IMR-90 (cell line): ENCODE results near the gene RAP1GAP. TPM values are rescaled to one million over a fixed set of nuclear protein-coding genes. Genes with fewer than 3 reads are reported as not detected.

Source experiments
- ATAC-seq: fragments of 200-7000 bp; cut with Tn5 transposase; 2 replicates; pipeline ENCODE4 v1.9.1; 2020; ENCODE audit warnings: low read depth, mild to moderate bottlenecking, moderate library complexity
- BruUV-seq: library from RNA; stranded (reverse); fragments of 400-500 nt; replicated peaks from 2 replicates; lab custom pipeline; 2021; lab: Mats Ljungman, UMichigan
- CTCF ChIA-PET: fragments of 300-600 bp; formaldehyde crosslinking; extraction: SDS; loops from one replicate; lab custom pipeline; 2021; ENCODE audit warnings: antibody characterized with exemption; lab: Yijun Ruan, JAX
- POLR2A ChIA-PET: fragments of 300-600 bp; sonication (Branson Sonifier 250); formaldehyde crosslinking; loops from one replicate; lab custom pipeline; 2022; ENCODE audit warnings: antibody characterized with exemption; ENCODE audit not compliant: unreplicated experiment; lab: Charles Lee
- DNase-seq: peaks from one replicate; pipeline ENCODE4 v3.0.0; 2013
- H2AFZ ChIP-seq: replicated peaks from 2 replicates; pipeline ENCODE3; 2013; ENCODE audit warnings: low read length, mild to moderate bottlenecking; ENCODE audit not compliant: poor library complexity
- H2AK5ac ChIP-seq: 2 replicates; pipeline ENCODE4 v1.6.1; 2013; ENCODE audit warnings: low read depth, low read length, inconsistent platforms
- H2AK9ac ChIP-seq: replicated peaks from 2 replicates; pipeline ENCODE3; 2013; ENCODE audit warnings: mild to moderate bottlenecking, low read depth, low read length, moderate library complexity; ENCODE audit not compliant: poor library complexity
- H2BK120ac ChIP-seq: 2 replicates; pipeline ENCODE4 v1.6.1; 2013; ENCODE audit warnings: low read depth, low read length, inconsistent platforms
- H2BK15ac ChIP-seq: 3 replicates; pipeline ENCODE4 v1.6.1; 2013; ENCODE audit warnings: low read depth, low read length, inconsistent platforms
- H2BK20ac ChIP-seq: 2 replicates; pipeline ENCODE4 v1.6.1; 2013; ENCODE audit warnings: low read depth, mild to moderate bottlenecking, inconsistent platforms, low read length, moderate library complexity
- H2BK5ac ChIP-seq: 2 replicates; pipeline ENCODE4 v1.6.1; 2013; ENCODE audit warnings: mild to moderate bottlenecking, low read depth, low read length, inconsistent platforms; ENCODE audit not compliant: poor library complexity, severe bottlenecking
- H3K14ac ChIP-seq: replicated peaks from 2 replicates; pipeline ENCODE4 v1.6.1; 2013; ENCODE audit warnings: low read depth, low read length, inconsistent platforms
- H3K18ac ChIP-seq: 2 replicates; pipeline ENCODE4 v1.6.1; 2013; ENCODE audit warnings: low read depth, low read length, control low read depth
- H3K23ac ChIP-seq: 2 replicates; pipeline ENCODE4 v1.6.1; 2013; ENCODE audit warnings: low read depth, low read length, inconsistent platforms
- H3K27ac ChIP-seq: 2 replicates; pipeline ENCODE4 v1.5.1; 2013; ENCODE audit warnings: mild to moderate bottlenecking, control low read depth, low read length; ENCODE audit not compliant: insufficient read depth
- H3K27me3 ChIP-seq: 2 replicates; pipeline ENCODE4 v1.6.1; 2013; ENCODE audit warnings: low read length; ENCODE audit not compliant: control insufficient read depth, insufficient read depth
- H3K36me3 ChIP-seq: 2 replicates; pipeline ENCODE4 v1.6.1; 2013; ENCODE audit warnings: low read length, mixed read lengths; ENCODE audit not compliant: control insufficient read depth, insufficient read depth
- H3K4ac ChIP-seq: 2 replicates; pipeline ENCODE4 v1.6.1; 2013; ENCODE audit warnings: low read depth, low read length, inconsistent platforms
- H3K4me1 ChIP-seq: 2 replicates; pipeline ENCODE4 v1.6.1; 2013; ENCODE audit warnings: low read length, mixed read lengths; ENCODE audit not compliant: control insufficient read depth, insufficient read depth
- H3K4me2 ChIP-seq: 2 replicates; pipeline ENCODE4 v1.6.1; 2013; ENCODE audit warnings: low read depth, mild to moderate bottlenecking, control low read depth, low read length, moderate library complexity
- H3K4me3 ChIP-seq: 2 replicates; pipeline ENCODE4 v1.5.1; 2013; ENCODE audit warnings: low read depth, mild to moderate bottlenecking, control low read depth, low read length, moderate library complexity; ENCODE audit not compliant: insufficient read depth
- H3K56ac ChIP-seq: 2 replicates; pipeline ENCODE4 v1.6.1; 2013; ENCODE audit warnings: low read length, inconsistent platforms; ENCODE audit not compliant: insufficient read depth; ENCODE audit errors: extremely low read depth
- H3K79me1 ChIP-seq, 2 experiments: 2 replicates each; pipeline ENCODE4 v1.6.1; 2013; ENCODE audit warnings: low read length in 2 of 2, inconsistent platforms in 1 of 2, low read depth in 1 of 2
- H3K9ac ChIP-seq: 2 replicates; pipeline ENCODE4 v1.6.1; 2013; ENCODE audit warnings: low read depth, low read length, control low read depth
- H3K9me1 ChIP-seq: 2 replicates; pipeline ENCODE4 v1.6.1; 2013; ENCODE audit warnings: low read length, inconsistent platforms; ENCODE audit not compliant: insufficient read depth
- H3K9me3 ChIP-seq: 2 replicates; pipeline ENCODE4 v1.6.1; 2013; ENCODE audit warnings: low read length; ENCODE audit not compliant: control insufficient read depth, insufficient read depth
- H4K20me1 ChIP-seq: 2 replicates; pipeline ENCODE4 v1.6.1; 2013; ENCODE audit warnings: low read length, inconsistent platforms; ENCODE audit not compliant: insufficient read depth
- H4K5ac ChIP-seq: 2 replicates; pipeline ENCODE4 v1.6.1; 2013; ENCODE audit warnings: mild to moderate bottlenecking, low read depth, low read length, control low read depth
- H4K8ac ChIP-seq, 2 experiments: 2 replicates each; pipeline ENCODE4 v1.6.1; 2013; ENCODE audit warnings: low read depth in 2 of 2, low read length in 2 of 2, control low read depth in 1 of 2, inconsistent platforms in 1 of 2
- H4K91ac ChIP-seq: 2 replicates; pipeline ENCODE4 v1.6.1; 2013; ENCODE audit warnings: low read depth, low read length, inconsistent platforms; ENCODE audit not compliant: insufficient read depth
- BHLHE40 ChIP-seq: fragments of 150-350 bp; IDR thresholded peaks from 2 replicates; pipeline ENCODE4 v1.6.1; 2016; ENCODE audit warnings: mild to moderate bottlenecking, low read depth, low read length
- CEBPB ChIP-seq: IDR thresholded peaks from 2 replicates; pipeline ENCODE4 v1.6.1; 2012; ENCODE audit warnings: low read depth, low read length, improper control_type of control experiment
- CHD1 ChIP-seq: IDR thresholded peaks from 2 replicates; pipeline ENCODE4 v1.6.1; 2012; ENCODE audit warnings: low read depth, low read length, improper control_type of control experiment
- FOS ChIP-seq: fragments of 150-350 bp; IDR thresholded peaks from 2 replicates; pipeline ENCODE4 v1.6.1; 2016; ENCODE audit warnings: low read depth, low read length
- MAFK ChIP-seq: IDR thresholded peaks from 2 replicates; pipeline ENCODE4 v1.6.1; 2012; ENCODE audit warnings: low read depth, low read length, improper control_type of control experiment
- NFE2L2 ChIP-seq: fragments of 150-350 bp; IDR thresholded peaks from 2 replicates; pipeline ENCODE4 v1.6.1; 2016; ENCODE audit warnings: low read depth, mild to moderate bottlenecking, low read length
- RAD21 ChIP-seq: IDR thresholded peaks from 2 replicates; pipeline ENCODE4 v1.6.1; 2012; ENCODE audit warnings: low read length, improper control_type of control experiment
- RFX5 ChIP-seq: IDR thresholded peaks from 2 replicates; pipeline ENCODE4 v1.8.0; 2012; ENCODE audit warnings: low read depth, mild to moderate bottlenecking, low read length, moderate library complexity
- SMC3 ChIP-seq: fragments of 150-350 bp; IDR thresholded peaks from 2 replicates; pipeline ENCODE4 v1.6.1; 2016; ENCODE audit warnings: low read depth, mild to moderate bottlenecking, antibody characterized with exemption, low read length, moderate library complexity
- WGBS, 2 experiments: methylation state at CpG; one replicate each; pipeline versions ENCODE4 v1.1.5 to v1.1.7; 2013; ENCODE audit warnings: missing lambda C conversion rate in 2 of 2; ENCODE audit not compliant: insufficient read length in 1 of 2; ENCODE audit errors: extremely low coverage in 2 of 2; 5-methylcytosine and 5-hydroxymethylcytosine counted together
- dilution Hi-C: fragments of 300-500 bp; cut with HindIII; formaldehyde crosslinking; loops from one replicate; pipeline ENCODE4 v1.14.3; 2018; ENCODE audit warnings: low sequenced_read_pairs; ENCODE audit not compliant: unreplicated experiment
- in situ Hi-C: fragments of 300-500 bp; cut with MboI; formaldehyde crosslinking; loops from 3 replicates; pipeline ENCODE4 v1.14.3; 2019; ENCODE audit warnings: low sequenced_read_pairs, inconsistent platforms, mixed read lengths
- intact Hi-C: fragments of 100-400 bp; cut with micrococcal nuclease; formaldehyde crosslinking; loops from 2 replicates; pipeline ENCODE4 v1.10.0; 2022
- polyA plus RNA-seq, 3 experiments: library from polyadenylated mRNA; depleted of rRNA; stranded (reverse); fragments of >200 nt; gene quantifications; 2 replicates each; pipeline ENCODE4 v1.2.3, GENCODE V29; 2012; ENCODE audit warnings: low replicate concordance in 1 of 3
- total RNA-seq: library from RNA; depleted of rRNA; stranded (reverse); fragments of >200 nt; gene quantifications from 2 replicates; pipeline ENCODE4 v1.2.3, GENCODE V29; 2012

The RAP1GAP gene
- total and polyA plus RNA-seq, 2 of the 4 experiments (the other 2 are of a cell fraction) = under 0.01 to 0.10 TPM

GRCh38 chr1:21592086-21592865 lies 76.9 kb downstream of the RAP1GAP start:
- no peak overlapping the region for H2BK15ac ChIP-seq
- no peak overlapping the region for H4K91ac ChIP-seq
- no peak overlapping the region for H4K8ac ChIP-seq
- H2AK9ac ChIP-seq = no peak overlapping the region
- peaks cover 17% of the 10 kb centered on the region; the same call in 1 of the 2 replicates for H3K27me3 ChIP-seq
- POLR2A ChIA-PET = no interaction called here
- H3K27ac ChIP-seq = no peak overlapping the region
- dilution Hi-C loops (no loop called here), in situ Hi-C loops (loop anchor here (5.0 kb wide), 1 partner anchor 80 kb away; no protein-coding TSS in a partner anchor), intact Hi-C loops (no loop called here)
- no peak overlapping the region for H2AK5ac ChIP-seq
- H3K56ac ChIP-seq = no peak overlapping the region
- no peak overlapping the region for H3K4me3 ChIP-seq
- H3K9ac ChIP-seq = no peak overlapping the region
- H3K23ac ChIP-seq = no peak overlapping the region
- H3K36me3 ChIP-seq = no peaks in the 10 kb centered on the region
- no peaks in the 10 kb centered on the region for H3K4me1 ChIP-seq
- H3K14ac ChIP-seq = no peak overlapping the region
- TF ChIP-seq CHD1 = no peak
- no peak for TF ChIP-seq FOS
- no peak for TF ChIP-seq NFE2L2
- no peak for TF ChIP-seq RFX5
- no peak for TF ChIP-seq CEBPB
- TF ChIP-seq SMC3 = no peak
- no peak for TF ChIP-seq RAD21
- TF ChIP-seq BHLHE40 = no peak
- TF ChIP-seq MAFK = no peak
- H2BK20ac ChIP-seq = no peak overlapping the region
- H2BK120ac ChIP-seq = no peak overlapping the region
- DNase-seq (no peak), ATAC-seq (no peak)
- H2BK5ac ChIP-seq = no peak overlapping the region
- H3K4ac ChIP-seq = no peak overlapping the region
- no peak overlapping the region for H3K4me2 ChIP-seq
- WGBS, 2 experiments = 63% methylated on average over 6 of the region's 12 CpGs; no CpG with 5 or more reads in 1 of the 2 experiments
- H4K20me1 ChIP-seq = no peaks in the 10 kb centered on the region; the same call in 1 of the 2 replicates
- no peak overlapping the region for H2AFZ ChIP-seq
- H4K5ac ChIP-seq = no peak overlapping the region
- 0 out of 2 replicates have a peak, but pooled peaks cover 2% of the 10 kb centered on the region for H3K9me1 ChIP-seq
- CTCF ChIA-PET = interaction anchor here (0.7 kb wide), 1 partner anchor 224 kb away, joined by 3 read pairs; no protein-coding TSS in a partner anchor
- no TSS peak for BruUV-seq
- no peaks in the 10 kb centered on the region for H3K79me1 ChIP-seq
- H3K18ac ChIP-seq = no peak overlapping the region
- H3K9me3 ChIP-seq = no peaks in the 10 kb centered on the region
